GM23248 (cell line): ENCODE measurements around the gene MPRIP.

Experiments used
- EZH2 ChIP-seq: fragments of 200-600 bp; sonication (generic); IDR thresholded peaks from 2 replicates; pipeline ENCODE4 v1.6.1; 2018; ENCODE audit warnings: antibody characterized with exemption, mild to moderate bottlenecking; ENCODE audit not compliant: insufficient read depth, poor library complexity, severe bottlenecking
- EZH2phosphoT487 ChIP-seq: fragments of 200-600 bp; sonication (generic); IDR thresholded peaks from 2 replicates; pipeline ENCODE4 v1.6.1; 2018; ENCODE audit warnings: antibody characterized with exemption, moderate library complexity, mild to moderate bottlenecking, low read depth; ENCODE audit not compliant: insufficient read depth

DNA sequence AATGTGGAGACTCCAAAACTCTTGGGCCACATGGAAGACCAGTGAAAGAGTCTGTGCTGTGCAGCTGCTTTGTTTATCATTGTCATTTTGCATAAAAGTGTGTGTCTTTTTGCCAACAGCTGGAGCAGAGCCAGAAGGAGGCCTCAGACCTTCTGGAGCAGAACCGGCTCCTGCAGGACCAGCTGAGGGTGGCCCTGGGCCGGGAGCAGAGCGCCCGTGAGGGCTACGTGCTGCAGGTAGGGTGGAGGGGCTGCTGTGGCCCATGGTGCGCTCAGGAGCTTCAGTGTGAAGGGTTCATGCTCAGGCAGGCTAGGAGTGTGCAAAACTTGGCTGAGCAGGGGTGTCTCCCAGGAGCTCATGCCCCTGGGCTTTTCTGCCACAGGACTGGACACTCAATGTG is 118.9 kb downstream of the MPRIP start:
- TF ChIP-seq EZH2 (no peak), EZH2phosphoT487 (no peak)
